GM21447 (cell line): ENCODE results near the gene SHISAL2A.

Experiments
- ATAC-seq: cut with Tn5 transposase; IDR thresholded peaks from one replicate; pipeline ENCODE4 v1.9.1; 2021; ENCODE audit not compliant: unreplicated experiment

The SHISAL2A gene

GRCh38 chr1:52632732-52633290, at the start of gene SHISAL2A:
Gene SHISAL2A, plus strand, starts transcription at chr1:52633168. Its CDS starts 326 bp downstream, at chr1:52633494.
- ATAC-seq, result no peak

DNA sequence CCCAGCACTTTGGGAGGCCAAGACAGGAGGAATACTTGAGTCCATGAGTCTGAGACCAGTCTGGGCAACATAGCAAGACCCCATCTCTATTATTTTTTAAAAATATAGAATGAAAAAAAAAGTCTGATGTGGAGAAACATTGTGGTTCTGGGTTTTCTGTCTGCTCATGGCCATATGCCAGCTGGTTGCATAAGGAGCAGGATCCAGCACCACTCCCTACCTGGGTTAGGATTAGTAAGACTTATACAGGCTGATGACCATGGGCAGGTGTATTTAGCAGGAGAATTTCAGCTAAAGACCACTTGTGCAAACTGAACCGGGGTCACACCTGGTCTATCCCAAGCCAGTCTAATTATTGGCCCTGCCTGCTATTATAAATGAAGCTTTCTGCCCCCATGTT, 47.5 kb upstream of the SHISAL2A start:
- ATAC-seq, result no peak

GRCh38 chr1:52588027-52588426, 44.9 kb upstream of the SHISAL2A start:
- no peak for ATAC-seq

GRCh38 chr1:52588535-52588934, 44.4 kb upstream of the SHISAL2A start:
- ATAC-seq, result no peak

- no peak for ATAC-seq
Observed at GRCh38 chr1:52590266-52590665, 42.7 kb upstream of the SHISAL2A start.

- ATAC-seq, result no peak
Observed at GRCh38 chr1:52592637-52593323, 40.2 kb upstream of the SHISAL2A start.

- no peak for ATAC-seq
Observed at GRCh38 chr1:52593495-52593894, 39.5 kb upstream of the SHISAL2A start.

DNA sequence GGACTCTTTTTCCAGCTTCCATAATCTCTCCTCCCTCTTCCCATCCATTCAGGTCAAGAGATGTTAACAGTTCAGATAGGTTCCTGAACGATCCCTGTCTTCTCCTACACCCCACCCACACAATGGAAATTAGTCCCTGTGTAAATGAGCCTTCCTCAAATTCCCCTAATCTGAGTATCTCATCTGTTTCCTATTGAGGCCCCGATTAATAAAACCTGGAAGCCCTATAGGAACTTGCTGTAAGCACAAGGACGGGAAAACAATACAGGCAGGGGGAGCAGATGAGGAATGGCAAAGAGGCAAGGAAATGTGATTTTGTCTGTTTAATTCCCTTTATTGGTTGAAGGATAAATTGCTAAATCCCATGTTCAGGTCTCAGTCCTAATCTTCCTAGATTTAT, 37.9 kb upstream of the SHISAL2A start:
- ATAC-seq, result no peak

DNA sequence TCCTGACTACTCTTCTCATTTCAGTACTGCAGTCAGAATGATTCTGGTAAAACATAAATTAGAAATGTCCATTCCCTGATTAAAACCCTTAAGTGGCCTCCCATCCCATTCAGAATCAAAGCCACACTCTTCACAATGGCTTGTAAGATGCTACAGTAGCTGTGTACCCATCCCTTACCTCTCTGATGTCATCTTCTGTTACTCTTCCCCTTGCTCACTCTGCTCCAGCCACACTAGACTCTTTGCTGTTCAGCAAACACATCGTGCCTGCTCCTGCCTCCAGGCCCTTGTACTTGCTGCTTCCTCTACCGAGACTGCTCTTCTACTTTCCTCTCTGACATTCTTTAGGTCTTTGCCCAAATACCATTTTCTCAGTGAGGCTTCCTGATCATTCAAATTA, 35.1 kb upstream of the SHISAL2A start:
- ATAC-seq, result no peak

- no peak for ATAC-seq
Observed at GRCh38 chr1:52598729-52599128, 34.2 kb upstream of the SHISAL2A start.

DNA sequence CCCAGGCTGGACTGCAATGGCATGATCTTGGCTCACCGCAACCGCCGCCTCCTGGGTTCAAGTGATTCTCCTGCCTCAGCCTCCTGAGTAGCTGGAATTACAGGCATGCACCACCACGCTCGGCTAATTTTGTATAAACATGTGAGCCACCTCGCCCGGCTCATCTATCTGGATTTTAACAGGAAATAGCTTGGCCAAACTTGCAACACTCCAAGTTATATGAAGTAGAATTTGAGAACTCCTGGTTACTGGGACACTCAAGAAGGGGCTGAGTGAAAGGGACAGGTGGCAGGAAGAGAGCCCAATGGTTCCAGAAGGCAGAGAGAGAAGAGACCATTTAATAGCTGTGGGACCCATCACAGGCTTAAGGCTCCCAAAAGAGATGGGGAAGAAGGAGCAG, 33.7 kb upstream of the SHISAL2A start:
- ATAC-seq, result no peak

GRCh38 chr1:52600533-52601179, 32.3 kb upstream of the SHISAL2A start:
- ATAC-seq, result no peak

DNA sequence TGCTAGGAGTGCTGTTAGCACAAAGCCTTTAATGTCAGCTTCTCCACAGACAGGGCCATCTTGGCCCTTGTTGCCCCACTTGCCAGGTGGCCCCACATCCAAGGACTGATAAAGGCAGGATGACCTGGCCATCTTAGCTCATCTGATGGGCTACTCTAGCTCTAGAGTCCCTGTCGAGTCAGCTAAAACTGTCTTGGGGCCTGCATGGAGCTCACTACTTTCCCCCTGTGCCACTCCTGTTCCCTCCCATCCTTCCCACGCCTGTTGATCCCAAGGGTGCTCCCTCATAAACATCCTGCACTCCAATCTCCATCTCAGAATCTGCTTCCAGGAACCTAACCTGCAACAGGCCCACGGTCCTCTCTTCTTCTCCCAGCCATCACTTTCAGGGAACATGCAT, 31.4 kb upstream of the SHISAL2A start:
- ATAC-seq, result no peak

GRCh38 chr1:52601991-52602855, 30.7 kb upstream of the SHISAL2A start, which contains the start of gene GPX7:
Gene GPX7, plus strand, starts transcription at chr1:52602371. Its CDS starts 39 bp downstream, at chr1:52602410.
- ATAC-seq, result no peak

GRCh38 chr1:52602856-52603600, 29.9 kb upstream of the SHISAL2A start:
- no peak for ATAC-seq

GRCh38 chr1:52603630-52604029, 29.3 kb upstream of the SHISAL2A start:
- no peak for ATAC-seq

DNA sequence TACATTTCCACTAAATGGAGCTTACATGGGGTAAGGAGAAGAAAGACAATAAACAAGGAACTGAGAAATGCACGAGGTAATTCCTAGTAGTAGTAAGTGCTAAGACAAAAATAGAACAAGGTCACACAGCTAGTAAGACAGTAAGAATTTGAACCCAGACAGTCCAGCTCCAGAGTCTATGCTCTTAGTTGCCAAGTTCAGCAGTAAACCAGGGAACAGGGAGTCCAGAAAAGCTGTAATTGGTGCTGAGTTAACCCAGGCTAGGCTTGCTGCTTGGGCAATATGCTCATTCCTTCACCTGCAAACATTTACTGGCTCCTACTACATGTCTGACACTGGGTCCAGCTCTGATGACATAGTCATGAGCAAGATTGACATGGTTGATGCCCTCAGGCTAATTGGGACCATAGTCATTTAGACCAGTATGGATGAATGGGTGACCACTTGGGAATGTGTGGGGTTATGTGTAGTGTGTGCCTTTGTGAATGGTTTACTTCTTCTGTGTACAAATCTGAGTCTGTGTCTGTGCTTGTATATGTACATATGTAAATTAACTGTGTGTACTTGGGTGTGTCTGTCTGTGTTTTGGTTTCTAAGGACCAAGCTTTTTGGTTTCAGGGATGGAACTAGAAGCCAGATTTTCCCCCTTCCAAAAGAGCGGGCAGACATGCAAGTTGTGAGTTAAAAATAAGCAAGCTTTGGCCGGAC, 28.8 kb upstream of the SHISAL2A start:
- no peak for ATAC-seq

- ATAC-seq, result no peak
Observed at GRCh38 chr1:52613636-52614373, 19.2 kb upstream of the SHISAL2A start.

DNA sequence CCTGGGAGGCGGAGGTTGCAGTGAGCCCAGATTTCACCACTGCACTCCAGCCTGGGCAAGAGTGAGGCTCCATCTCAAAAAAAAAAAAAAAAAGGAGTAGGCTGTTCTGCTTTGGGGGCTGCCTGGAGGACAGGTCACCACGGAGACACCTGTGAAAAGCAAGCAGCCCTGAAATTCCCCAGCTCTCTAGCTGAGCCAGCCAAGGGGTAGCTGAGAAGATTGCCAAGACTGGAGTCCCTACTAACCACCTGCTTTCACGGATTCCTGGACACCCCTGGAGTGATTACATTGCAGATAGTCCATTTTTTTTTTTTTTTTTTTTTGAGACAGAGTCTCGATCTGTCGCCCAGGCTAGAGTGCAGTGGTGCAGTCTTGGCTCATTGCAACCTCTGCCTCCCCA, 18.3 kb upstream of the SHISAL2A start:
- ATAC-seq, result no peak
